Stomach (tissue), 4 donors: ENCODE results near the gene FTH1.

Source experiments
- CTCF ChIP-seq, 7 experiments: fragments of 450-650 bp in 4 of 7; fragments of 200-600 bp in 3 of 7; sonication (generic) in 3 of 7; IDR thresholded peaks; one replicate each; pipeline ENCODE4 v1.5.1; 2016 to 2019; ENCODE audit warnings: antibody characterized with exemption in 7 of 7, control low read depth in 2 of 7, mild to moderate bottlenecking in 1 of 7
- EP300 ChIP-seq: sonication (generic); formaldehyde crosslinking; IDR thresholded peaks from one replicate; pipeline ENCODE4 v1.6.1; 2017; ENCODE audit warnings: antibody characterized with exemption
- POLR2A ChIP-seq, 4 donors: fragments of 450-650 bp; IDR thresholded peaks; one replicate each; pipeline ENCODE4 v1.6.1; 2016; ENCODE audit warnings: antibody characterized with exemption in 4 of 4, control low read depth in 2 of 4, mild to moderate bottlenecking in 1 of 4, moderate library complexity in 1 of 4

DNA sequence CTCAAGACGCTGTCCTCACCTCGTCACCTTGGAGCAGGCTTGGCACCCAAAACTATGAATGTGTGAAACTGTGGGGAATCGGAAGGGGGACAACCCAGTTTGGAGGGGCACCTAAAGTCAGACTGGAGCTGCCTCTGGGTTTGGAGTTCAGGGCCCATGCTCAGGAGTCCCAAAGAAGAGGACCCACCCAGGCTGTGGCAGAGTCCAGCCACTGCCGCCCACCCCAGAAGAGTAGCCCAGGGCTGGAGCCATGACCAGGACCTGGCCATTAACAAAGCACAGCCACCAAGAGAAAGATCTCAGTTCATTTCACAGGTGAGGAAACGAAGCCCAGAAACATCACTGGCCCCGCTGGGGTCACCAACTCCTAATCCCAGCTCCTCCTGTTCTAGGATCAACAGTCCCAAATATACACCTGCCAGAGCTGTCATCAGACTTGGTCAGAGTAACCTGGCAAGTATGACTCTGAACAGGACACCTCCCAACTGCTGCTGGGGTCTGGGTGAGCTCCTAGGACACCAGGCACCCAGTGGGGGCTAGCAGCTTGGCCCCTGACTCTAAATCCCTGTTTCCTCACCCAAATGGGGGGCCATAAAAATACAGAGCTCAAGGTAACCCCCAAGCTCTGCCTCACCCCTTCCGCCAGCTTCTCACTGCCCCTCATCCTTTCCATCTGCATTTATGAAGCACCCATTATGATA, 52.8 kb downstream of the FTH1 start:
- TF ChIP-seq CTCF (IDR thresholded peaks at IDR 0.05) (no peak), POLR2A (IDR thresholded peaks at IDR 0.05) (no peak), EP300 (no peak)
